HepG2 (cell line): ENCODE measurements around the gene CAMTA1. TPM values are rescaled to one million over a fixed set of nuclear protein-coding genes. Genes with fewer than 3 reads are reported as not detected.

Experiments
- ATAC-seq: fragments of 200-7000 bp; cut with Tn5 transposase; 3 replicates; pipeline ENCODE4 v1.9.1; 2020; ENCODE audit warnings: mild to moderate bottlenecking, moderate library complexity
- BruUV-seq: library from RNA; stranded (reverse); fragments of 400-500 nt; replicated peaks from 2 replicates; lab custom pipeline; 2021; lab: Mats Ljungman, UMichigan
- CTCF ChIA-PET: fragments of 300-600 bp; formaldehyde crosslinking; extraction: SDS; loops from one replicate; lab custom pipeline; 2021; ENCODE audit warnings: low total read pairs, inconsistent platforms, low intra/inter-chr PET ratio; lab: Yijun Ruan, JAX
- POLR2A ChIA-PET: fragments of 350-600 bp; sonication (Branson Sonifier 250); formaldehyde crosslinking; loops from one replicate; lab custom pipeline; 2020; ENCODE audit warnings: antibody characterized with exemption, inconsistent platforms; lab: Yijun Ruan, JAX
- DNase-seq: peaks from one replicate; pipeline ENCODE4 v3.0.0-alpha.2; 2015; ENCODE audit warnings: low spot score
- FAIRE-seq: peaks from 3 replicates; lab custom pipeline; 2011; peaks lifted over from hg19 to GRCh38; lab: Jason Lieb, UNC
- H2AFZ ChIP-seq: one replicate; pipeline ENCODE4 v1.6.1; 2011; ENCODE audit warnings: low read length, inconsistent platforms
- H3K27ac ChIP-seq: fragments of 300-600 bp; 3 replicates; pipeline ENCODE4 v1.8.0; 2011; ENCODE audit warnings: mixed run types, mild to moderate bottlenecking, mixed read lengths, low read length, inconsistent platforms; ENCODE audit not compliant: insufficient read depth; ENCODE audit errors: extremely low read length
- H3K27me3 ChIP-seq, 2 experiments: fragments of 200-600 bp in 1 of 2; 2 replicates in 1 of 2; 3 replicates in 1 of 2; pipeline versions ENCODE4 v1.6.0 to v1.8.0; 2011; ENCODE audit warnings: low read length in 2 of 2, mild to moderate bottlenecking in 2 of 2, moderate library complexity in 2 of 2, inconsistent platforms in 1 of 2; ENCODE audit not compliant: insufficient read depth in 2 of 2, control insufficient read depth in 1 of 2
- H3K36me3 ChIP-seq, 2 experiments: fragments of 200-600 bp in 1 of 2; replicated peaks in 1 of 2; 2 replicates in 1 of 2; 3 replicates in 1 of 2; pipeline versions ENCODE4 v1.5.1 to v1.8.0; 2011; ENCODE audit warnings: low read length in 2 of 2, inconsistent platforms in 1 of 2; ENCODE audit not compliant: insufficient read depth in 2 of 2, control insufficient read depth in 1 of 2
- H3K4me1 ChIP-seq: 2 replicates; pipeline ENCODE4 v1.5.1; 2012; ENCODE audit warnings: low read length, inconsistent platforms; ENCODE audit not compliant: insufficient read depth
- H3K4me2 ChIP-seq: 2 replicates; pipeline ENCODE4 v1.6.0; 2011; ENCODE audit warnings: low read depth, low read length, inconsistent platforms
- H3K4me3 ChIP-seq, 3 experiments: fragments of 200-600 bp in 1 of 3; sonication (generic), shearing (Covaris generic) in 1 of 3; replicated peaks in 1 of 3; 2 replicates each; pipeline ENCODE4 v1.5.1; 2011 to 2016; ENCODE audit warnings: low read length in 3 of 3, inconsistent platforms in 2 of 3, low read depth in 2 of 3, mild to moderate bottlenecking in 2 of 3, control low read depth in 1 of 3, mixed read lengths in 1 of 3; ENCODE audit not compliant: insufficient read depth in 1 of 3
- H3K79me2 ChIP-seq: one replicate; pipeline ENCODE4 v1.6.1; 2011; ENCODE audit warnings: low read length, inconsistent platforms; ENCODE audit not compliant: insufficient read depth
- H3K9ac ChIP-seq: 2 replicates; pipeline ENCODE4 v1.6.0; 2011; ENCODE audit warnings: mild to moderate bottlenecking, low read depth, low read length, inconsistent platforms; ENCODE audit not compliant: insufficient read depth
- H3K9me3 ChIP-seq: 2 replicates; pipeline ENCODE4 v1.5.1; 2012; ENCODE audit warnings: mild to moderate bottlenecking, low read length
- H4K20me1 ChIP-seq: 2 replicates; pipeline ENCODE4 v1.6.0; 2011; ENCODE audit warnings: inconsistent platforms, mild to moderate bottlenecking, low read length, moderate library complexity; ENCODE audit not compliant: insufficient read depth
- CBX1 ChIP-seq: IDR thresholded peaks from one replicate; pipeline ENCODE4 v1.6.1; 2016; ENCODE audit warnings: antibody characterized with exemption, low read depth
- CENPT ChIP-seq: sonication (generic); formaldehyde crosslinking; IDR thresholded peaks from 2 replicates; pipeline ENCODE4 v1.8.0; 2022; ENCODE audit warnings: low read depth, mild to moderate bottlenecking, moderate library complexity, missing genetic modification reagents
- ELF1 ChIP-seq: sonication (generic); formaldehyde crosslinking; IDR thresholded peaks from 2 replicates; pipeline ENCODE4 v1.4.0; 2020; ENCODE audit warnings: missing genetic modification reagents
- FUBP1 ChIP-seq: sonication (generic); formaldehyde crosslinking; IDR thresholded peaks from 2 replicates; pipeline ENCODE4 v1.5.1; 2020; ENCODE audit warnings: missing genetic modification reagents, mild to moderate bottlenecking, borderline replicate concordance
- HOXA3 ChIP-seq: sonication (generic); formaldehyde crosslinking; IDR thresholded peaks from 2 replicates; pipeline ENCODE4 v1.5.0; 2020; ENCODE audit warnings: missing genetic modification reagents
- NFIB ChIP-seq: sonication (generic); formaldehyde crosslinking; IDR thresholded peaks from 2 replicates; pipeline ENCODE4 v1.9.0; 2021; ENCODE audit warnings: missing genetic modification reagents, mild to moderate bottlenecking, borderline replicate concordance
- ZBTB20 ChIP-seq: sonication (generic); formaldehyde crosslinking; IDR thresholded peaks from 2 replicates; pipeline ENCODE4 v1.8.1; 2023; ENCODE audit warnings: missing genetic modification reagents, low read depth, mild to moderate bottlenecking, borderline replicate concordance
- ZFYVE20 ChIP-seq: sonication (generic); formaldehyde crosslinking; IDR thresholded peaks from 2 replicates; pipeline ENCODE4 v1.8.0; 2023; ENCODE audit warnings: low read depth, mild to moderate bottlenecking, moderate library complexity, missing genetic modification reagents, borderline replicate concordance
- ZNF747 ChIP-seq: sonication (generic); formaldehyde crosslinking; IDR thresholded peaks from 2 replicates; pipeline ENCODE4 v1.8.1; 2023; ENCODE audit warnings: missing genetic modification reagents, mild to moderate bottlenecking, borderline replicate concordance
- ZNF784 ChIP-seq: sonication (generic); formaldehyde crosslinking; IDR thresholded peaks from 2 replicates; pipeline ENCODE4 v1.5.1; 2020; ENCODE audit warnings: missing genetic modification reagents, mild to moderate bottlenecking, borderline replicate concordance
- WGBS: methylation state at CpG from one replicate; pipeline ENCODE4 v1.1.6; 2017; ENCODE audit warnings: low lambda C conversion rate; 5-methylcytosine and 5-hydroxymethylcytosine counted together
- in situ Hi-C: cut with HindIII; loops from 2 replicates; pipeline ENCODE4 v1.10.0; 2017; ENCODE audit warnings: low pct_unique_long_range_greater_than_20kb; ENCODE audit not compliant: extremely low pct_ligation_motif_present
- intact Hi-C: fragments of 100-400 bp; cut with micrococcal nuclease; formaldehyde crosslinking; loops from one replicate; pipeline ENCODE4 v1.10.0; 2022; ENCODE audit not compliant: unreplicated experiment
- polyA plus RNA-seq, 8 experiments: library from polyadenylated mRNA; depleted of rRNA in 3 of 8; stranded (reverse) in 7 of 8; unstranded in 1 of 8; fragments of >200 nt; fragmentation: Illumina TruSeq in 4 of 8; extraction: Trizol in 4 of 8; gene quantifications; 2 replicates each; pipeline versions ENCODE4 v1.2.1 to v1.2.3, GENCODE V29; 2011 to 2016; ENCODE audit warnings: low read depth in 4 of 8, missing spikeins in 1 of 8, mixed read lengths in 1 of 8; ENCODE audit not compliant: insufficient read depth in 1 of 8
- total RNA-seq, 5 experiments: library from RNA; depleted of rRNA; stranded (reverse); fragments of >200 nt; fragmentation: Illumina TruSeq; extraction: Trizol; gene quantifications; 2 replicates each; pipeline ENCODE4 v1.2.3, GENCODE V29; 2016; ENCODE audit warnings: low read depth in 1 of 5
- TF ChIP-seq, protein P1 (sequence below): sonication (generic); formaldehyde crosslinking; IDR thresholded peaks from 2 replicates; pipeline ENCODE4 v1.4.0; 2020; ENCODE audit warnings: missing genetic modification reagents, mild to moderate bottlenecking, borderline replicate concordance
- TF ChIP-seq, protein P2 (sequence below): sonication (generic); formaldehyde crosslinking; IDR thresholded peaks from 2 replicates; pipeline ENCODE4 v1.5.0; 2020; ENCODE audit warnings: mild to moderate bottlenecking, missing genetic modification reagents, borderline replicate concordance

The CAMTA1 gene
- total and polyA plus RNA-seq, 2 of the 13 experiments (the other 11 are each of a cell fraction or from before 2014, with no cell fraction given): 25.0 to 36.4 TPM

GRCh38 chr1:7227654-7228053 is 442.4 kb downstream of the CAMTA1 start:
- Histone ChIP-seq H3K9ac (no peak overlapping the region), H3K4me2 (no peak overlapping the region), H2AFZ (no peak overlapping the region), H3K4me1 (no peaks in the 10 kb centered on the region), H3K27ac (no peak overlapping the region), H3K27me3 (peaks cover 2 to 29% of the 10 kb centered on the region in 2 experiments; a peak in 3 of 5 replicates), H4K20me1 (no peaks in the 10 kb centered on the region), H3K36me3 (no peaks in the 10 kb centered on the region), H3K79me2 (no peaks in the 10 kb centered on the region), H3K4me3 (no peak overlapping the region), H3K9me3 (no peaks in the 10 kb centered on the region)
- in situ Hi-C loops (no loop called here), intact Hi-C loops (no loop called here)
- DNase-seq: no peak
- ATAC-seq: no peak
- 93% methylated on average over 3 of the region's 5 CpGs for WGBS
- CTCF ChIA-PET: no interaction called here
- POLR2A ChIA-PET: no interaction called here
- BruUV-seq: no TSS peak
- FAIRE-seq: no peak
- TF ChIP-seq ZNF747 (CRISPR knock-in tag) (no peak), ELF1 (CRISPR knock-in tag) (no peak), ZFYVE20 (CRISPR knock-in tag) (no peak), CENPT (CRISPR knock-in tag) (no peak), NFIB (CRISPR knock-in tag) (no peak), HOXA3 (CRISPR knock-in tag) (no peak), CBX1 (no peak), ZBTB20 (CRISPR knock-in tag) (no peak), ZNF784 (CRISPR knock-in tag) (no peak), FUBP1 (CRISPR knock-in tag) (no peak)
- TF ChIP-seq, protein P1, sequence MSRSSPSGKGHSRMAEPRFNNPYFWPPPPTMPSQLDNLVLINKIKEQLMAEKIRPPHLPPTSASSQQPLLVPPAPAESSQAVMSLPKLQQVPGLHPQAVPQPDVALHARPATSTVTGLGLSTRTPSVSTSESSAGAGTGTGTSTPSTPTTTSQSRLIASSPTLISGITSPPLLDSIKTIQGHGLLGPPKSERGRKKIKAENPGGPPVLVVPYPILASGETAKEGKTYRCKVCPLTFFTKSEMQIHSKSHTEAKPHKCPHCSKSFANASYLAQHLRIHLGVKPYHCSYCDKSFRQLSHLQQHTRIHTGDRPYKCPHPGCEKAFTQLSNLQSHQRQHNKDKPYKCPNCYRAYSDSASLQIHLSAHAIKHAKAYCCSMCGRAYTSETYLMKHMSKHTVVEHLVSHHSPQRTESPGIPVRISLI (CRISPR knock-in tag): no peak
- TF ChIP-seq, protein P2, sequence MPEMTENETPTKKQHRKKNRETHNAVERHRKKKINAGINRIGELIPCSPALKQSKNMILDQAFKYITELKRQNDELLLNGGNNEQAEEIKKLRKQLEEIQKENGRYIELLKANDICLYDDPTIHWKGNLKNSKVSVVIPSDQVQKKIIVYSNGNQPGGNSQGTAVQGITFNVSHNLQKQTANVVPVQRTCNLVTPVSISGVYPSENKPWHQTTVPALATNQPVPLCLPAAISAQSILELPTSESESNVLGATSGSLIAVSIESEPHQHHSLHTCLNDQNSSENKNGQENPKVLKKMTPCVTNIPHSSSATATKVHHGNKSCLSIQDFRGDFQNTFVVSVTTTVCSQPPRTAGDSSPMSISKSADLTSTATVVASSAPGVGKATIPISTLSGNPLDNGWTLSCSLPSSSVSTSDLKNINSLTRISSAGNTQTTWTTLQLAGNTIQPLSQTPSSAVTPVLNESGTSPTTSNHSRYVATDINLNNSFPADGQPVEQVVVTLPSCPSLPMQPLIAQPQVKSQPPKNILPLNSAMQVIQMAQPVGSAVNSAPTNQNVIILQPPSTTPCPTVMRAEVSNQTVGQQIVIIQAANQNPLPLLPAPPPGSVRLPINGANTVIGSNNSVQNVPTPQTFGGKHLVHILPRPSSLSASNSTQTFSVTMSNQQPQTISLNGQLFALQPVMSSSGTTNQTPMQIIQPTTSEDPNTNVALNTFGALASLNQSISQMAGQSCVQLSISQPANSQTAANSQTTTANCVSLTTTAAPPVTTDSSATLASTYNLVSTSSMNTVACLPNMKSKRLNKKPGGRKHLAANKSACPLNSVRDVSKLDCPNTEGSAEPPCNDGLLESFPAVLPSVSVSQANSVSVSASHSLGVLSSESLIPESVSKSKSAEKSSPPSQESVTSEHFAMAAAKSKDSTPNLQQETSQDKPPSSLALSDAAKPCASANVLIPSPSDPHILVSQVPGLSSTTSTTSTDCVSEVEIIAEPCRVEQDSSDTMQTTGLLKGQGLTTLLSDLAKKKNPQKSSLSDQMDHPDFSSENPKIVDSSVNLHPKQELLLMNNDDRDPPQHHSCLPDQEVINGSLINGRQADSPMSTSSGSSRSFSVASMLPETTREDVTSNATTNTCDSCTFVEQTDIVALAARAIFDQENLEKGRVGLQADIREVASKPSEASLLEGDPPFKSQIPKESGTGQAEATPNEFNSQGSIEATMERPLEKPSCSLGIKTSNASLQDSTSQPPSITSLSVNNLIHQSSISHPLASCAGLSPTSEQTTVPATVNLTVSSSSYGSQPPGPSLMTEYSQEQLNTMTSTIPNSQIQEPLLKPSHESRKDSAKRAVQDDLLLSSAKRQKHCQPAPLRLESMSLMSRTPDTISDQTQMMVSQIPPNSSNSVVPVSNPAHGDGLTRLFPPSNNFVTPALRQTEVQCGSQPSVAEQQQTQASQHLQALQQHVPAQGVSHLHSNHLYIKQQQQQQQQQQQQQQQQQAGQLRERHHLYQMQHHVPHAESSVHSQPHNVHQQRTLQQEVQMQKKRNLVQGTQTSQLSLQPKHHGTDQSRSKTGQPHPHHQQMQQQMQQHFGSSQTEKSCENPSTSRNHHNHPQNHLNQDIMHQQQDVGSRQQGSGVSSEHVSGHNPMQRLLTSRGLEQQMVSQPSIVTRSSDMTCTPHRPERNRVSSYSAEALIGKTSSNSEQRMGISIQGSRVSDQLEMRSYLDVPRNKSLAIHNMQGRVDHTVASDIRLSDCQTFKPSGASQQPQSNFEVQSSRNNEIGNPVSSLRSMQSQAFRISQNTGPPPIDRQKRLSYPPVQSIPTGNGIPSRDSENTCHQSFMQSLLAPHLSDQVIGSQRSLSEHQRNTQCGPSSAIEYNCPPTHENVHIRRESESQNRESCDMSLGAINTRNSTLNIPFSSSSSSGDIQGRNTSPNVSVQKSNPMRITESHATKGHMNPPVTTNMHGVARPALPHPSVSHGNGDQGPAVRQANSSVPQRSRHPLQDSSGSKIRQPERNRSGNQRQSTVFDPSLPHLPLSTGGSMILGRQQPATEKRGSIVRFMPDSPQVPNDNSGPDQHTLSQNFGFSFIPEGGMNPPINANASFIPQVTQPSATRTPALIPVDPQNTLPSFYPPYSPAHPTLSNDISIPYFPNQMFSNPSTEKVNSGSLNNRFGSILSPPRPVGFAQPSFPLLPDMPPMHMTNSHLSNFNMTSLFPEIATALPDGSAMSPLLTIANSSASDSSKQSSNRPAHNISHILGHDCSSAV (CRISPR knock-in tag): no peak
